Endothelial cell of umbilical vein (primary cell): ENCODE measurements around the gene UNC50.

Experiments
- GATA2 ChIP-seq: IDR thresholded peaks from 2 replicates; pipeline ENCODE4 v1.7.0; 2011; ENCODE audit warnings: low read depth, mild to moderate bottlenecking, moderate library complexity, mixed read lengths, low read length; ENCODE audit not compliant: insufficient read length, insufficient read depth
- JUN ChIP-seq: IDR thresholded peaks from 2 replicates; pipeline ENCODE4 v1.6.1; 2011; ENCODE audit warnings: borderline replicate concordance, low read depth; ENCODE audit not compliant: insufficient read length, insufficient read depth
- POLR2A ChIP-seq: IDR thresholded peaks from 2 replicates; pipeline ENCODE4 v1.6.1; 2012; ENCODE audit warnings: low read depth, mild to moderate bottlenecking, control low read depth, low read length
- POLR2AphosphoS5 ChIP-seq: IDR thresholded peaks from 2 replicates; pipeline ENCODE4 v1.6.1; 2012; ENCODE audit warnings: low read depth, mild to moderate bottlenecking, control low read depth, low read length, moderate library complexity; ENCODE audit not compliant: insufficient read depth
- TF ChIP-seq, protein P1 (sequence below), 2 donors: IDR thresholded peaks; 1 replicate in 1 of 2; 2 replicates in 1 of 2; pipeline ENCODE4 v1.5.1; 2011; ENCODE audit warnings: low read length in 2 of 2, mild to moderate bottlenecking in 2 of 2, moderate library complexity in 2 of 2, control low read depth in 1 of 2, inconsistent platforms in 1 of 2, low read depth in 1 of 2; ENCODE audit not compliant: insufficient read depth in 1 of 2; ENCODE audit errors: extremely low read depth in 1 of 2

DNA sequence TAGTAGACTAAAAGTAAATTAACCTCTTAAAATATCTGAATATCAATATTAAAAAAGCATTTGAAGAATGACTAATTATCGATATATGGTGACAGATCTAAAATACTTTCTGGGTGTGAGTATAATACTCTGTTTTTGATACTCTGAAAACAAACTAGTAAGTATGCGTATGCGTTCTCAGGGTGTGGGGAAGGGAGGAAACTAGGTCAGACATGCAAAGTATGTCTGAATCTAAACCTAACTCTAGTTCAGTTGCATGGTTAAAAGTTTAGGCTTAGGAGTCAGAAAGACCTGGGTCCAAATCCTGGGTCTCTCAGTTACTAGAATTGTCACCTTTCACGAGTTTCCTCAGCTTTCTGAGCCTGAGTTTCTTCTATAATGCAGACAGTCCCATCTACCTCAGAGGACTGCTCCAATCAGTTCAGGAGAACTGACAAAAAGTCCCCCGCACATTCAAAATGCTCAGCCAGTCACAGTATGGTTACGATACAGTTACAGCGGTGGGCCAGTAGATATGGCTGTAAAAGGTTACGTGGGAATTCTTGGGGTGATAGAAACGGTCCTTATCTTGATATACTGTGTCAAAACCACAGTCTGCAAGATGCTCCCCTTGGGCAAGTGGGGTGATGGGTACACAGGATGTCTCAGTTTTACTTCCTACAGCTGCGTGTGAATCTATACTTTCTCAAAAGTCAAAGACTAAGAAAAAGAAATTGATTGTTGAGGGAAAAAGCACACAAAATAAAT, 29.2 kb downstream of the UNC50 start:
- TF ChIP-seq, protein P1, sequence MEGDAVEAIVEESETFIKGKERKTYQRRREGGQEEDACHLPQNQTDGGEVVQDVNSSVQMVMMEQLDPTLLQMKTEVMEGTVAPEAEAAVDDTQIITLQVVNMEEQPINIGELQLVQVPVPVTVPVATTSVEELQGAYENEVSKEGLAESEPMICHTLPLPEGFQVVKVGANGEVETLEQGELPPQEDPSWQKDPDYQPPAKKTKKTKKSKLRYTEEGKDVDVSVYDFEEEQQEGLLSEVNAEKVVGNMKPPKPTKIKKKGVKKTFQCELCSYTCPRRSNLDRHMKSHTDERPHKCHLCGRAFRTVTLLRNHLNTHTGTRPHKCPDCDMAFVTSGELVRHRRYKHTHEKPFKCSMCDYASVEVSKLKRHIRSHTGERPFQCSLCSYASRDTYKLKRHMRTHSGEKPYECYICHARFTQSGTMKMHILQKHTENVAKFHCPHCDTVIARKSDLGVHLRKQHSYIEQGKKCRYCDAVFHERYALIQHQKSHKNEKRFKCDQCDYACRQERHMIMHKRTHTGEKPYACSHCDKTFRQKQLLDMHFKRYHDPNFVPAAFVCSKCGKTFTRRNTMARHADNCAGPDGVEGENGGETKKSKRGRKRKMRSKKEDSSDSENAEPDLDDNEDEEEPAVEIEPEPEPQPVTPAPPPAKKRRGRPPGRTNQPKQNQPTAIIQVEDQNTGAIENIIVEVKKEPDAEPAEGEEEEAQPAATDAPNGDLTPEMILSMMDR (IDR thresholded peaks at IDR 0.05; ENCODE audit: extremely low read depth in 1 of 2, insufficient read depth in 1 of 2, low read depth in 1 of 2, low read length in 2 of 2): no peak
- TF ChIP-seq GATA2: no peak
- TF ChIP-seq POLR2A: no peak
- TF ChIP-seq POLR2AphosphoS5: no peak
- TF ChIP-seq JUN: no peak
